T-cell (primary cell): ENCODE results near the gene KLHL35. TPM values are rescaled to one million over a fixed set of nuclear protein-coding genes. Genes with fewer than 3 reads are reported as not detected.

Experiments
- ATAC-seq, 4 experiments: fragments of 200-7000 bp in 3 of 4; fragments of 150-1000 bp in 1 of 4; cut with Tn5 transposase; replicated peaks in 1 of 4; 1 replicate in 3 of 4; 2 replicates in 1 of 4; pipeline ENCODE4 v1.10.0; 2021; ENCODE audit warnings: moderate library complexity in 3 of 4, mild to moderate bottlenecking in 2 of 4, moderate number of reproducible peaks in 1 of 4
- CTCF ChIA-PET, 2 donors: fragments of 300-600 bp; sonication (Branson Sonifier 250); formaldehyde crosslinking; loops; one replicate each; lab custom pipeline; 2022; ENCODE audit warnings: antibody characterized with exemption in 2 of 2; lab: Charles Lee
- POLR2A ChIA-PET, 2 donors: fragments of 300-600 bp; sonication (Branson Sonifier 250); formaldehyde crosslinking; loops; one replicate each; lab custom pipeline; 2022; ENCODE audit warnings: antibody characterized with exemption in 2 of 2; lab: Charles Lee
- DNase-seq, 35 experiments: peaks; one replicate each; pipeline versions ENCODE4 v3.0.0 to v3.0.0-alpha.2; 2013 to 2023
- H3K27ac ChIP-seq: one replicate; pipeline ENCODE4 v1.5.1; 2013; ENCODE audit warnings: low read length
- H3K27me3 ChIP-seq, 2 experiments: replicated peaks in 1 of 2; 1 replicate in 1 of 2; 2 replicates in 1 of 2; pipeline versions ENCODE4 v1.6.1 to v1.7.0; 2013; ENCODE audit warnings: low read length in 1 of 2, mixed read lengths in 1 of 2; ENCODE audit not compliant: control insufficient read depth in 2 of 2, insufficient read depth in 2 of 2; ENCODE audit errors: extremely low read depth in 1 of 2
- H3K36me3 ChIP-seq, 2 donors: 1 replicate in 1 of 2; 2 replicates in 1 of 2; pipeline versions ENCODE4 v1.6.1 to v1.7.0; 2013; ENCODE audit warnings: low read length in 1 of 2; ENCODE audit not compliant: control insufficient read depth in 2 of 2, insufficient read depth in 1 of 2; ENCODE audit errors: extremely low read depth in 1 of 2
- H3K4me1 ChIP-seq, 2 experiments: 1 replicate in 1 of 2; 2 replicates in 1 of 2; pipeline versions ENCODE4 v1.6.1 to v1.7.0; 2013; ENCODE audit warnings: low read length in 2 of 2, mixed read lengths in 1 of 2; ENCODE audit not compliant: insufficient read depth in 2 of 2, control insufficient read depth in 1 of 2; ENCODE audit errors: extremely low read depth in 1 of 2
- H3K4me3 ChIP-seq, 2 donors: 1 replicate in 1 of 2; 2 replicates in 1 of 2; pipeline versions ENCODE4 v1.5.1 to v1.7.0; 2013; ENCODE audit warnings: mild to moderate bottlenecking in 2 of 2, low read length in 1 of 2, moderate library complexity in 1 of 2; ENCODE audit not compliant: control insufficient read depth in 1 of 2; ENCODE audit errors: extremely low read depth in 1 of 2
- H3K9me3 ChIP-seq: 2 replicates; pipeline ENCODE4 v1.7.0; 2013
- H3K27ac Mint-ChIP-seq, 2 donors: one replicate each; pipeline ENCODE4 v1.8.0; 2020 to 2021; ENCODE audit warnings: mild to moderate bottlenecking in 2 of 2, mixed read lengths in 2 of 2
- H3K27me3 Mint-ChIP-seq, 2 donors: one replicate each; pipeline ENCODE4 v1.8.0; 2021 to 2022; ENCODE audit warnings: mixed read lengths in 2 of 2
- H3K36me3 Mint-ChIP-seq: one replicate; pipeline ENCODE4 v1.8.0; 2021; ENCODE audit warnings: mixed read lengths
- H3K4me1 Mint-ChIP-seq, 3 donors: one replicate each; pipeline ENCODE4 v1.8.0; 2020 to 2022; ENCODE audit warnings: mixed read lengths in 3 of 3, mild to moderate bottlenecking in 1 of 3
- H3K4me3 Mint-ChIP-seq, 3 donors: one replicate each; pipeline ENCODE4 v1.8.0; 2020 to 2022; ENCODE audit warnings: mild to moderate bottlenecking in 3 of 3, mixed read lengths in 3 of 3, moderate library complexity in 3 of 3
- H3K9me3 Mint-ChIP-seq, 3 donors: one replicate each; pipeline ENCODE4 v1.8.0; 2020 to 2022; ENCODE audit warnings: mixed read lengths in 3 of 3
- WGBS: methylation state at CpG from one replicate; pipeline ENCODE4 v1.1.5; 2013; ENCODE audit warnings: missing lambda C conversion rate; ENCODE audit not compliant: insufficient coverage; 5-methylcytosine and 5-hydroxymethylcytosine counted together
- total RNA-seq, 35 experiments: library from RNA in 6 of 35; stranded (reverse) in 6 of 35; fragments of 120-200 nt in 1 of 35; gene quantifications; one replicate each; pipeline versions ENCODE4 v1.2.1 to v1.2.4 and lab custom pipeline; 2013 to 2026

The KLHL35 gene
- total RNA-seq (1 to 10 TPM in 4 of 5 donors, under 1 TPM in 1; 0.33 to 2.9 (median 1.5) TPM), total RNA-seq (lab: John Stamatoyannopoulos, UW) (0.34 to 2.4 (median 0.79) reads per million in 29 experiments)
- total RNA-seq (2013), result 0.61 TPM

GRCh38 chr11:75432911-75433321 is at the start of gene KLHL35:
Gene KLHL35, minus strand, starts transcription at chr11:75433203. Its CDS starts 2,574 bp downstream, at chr11:75430629.
- no peaks in the 10 kb centered on the region for H3K9me3 ChIP-seq
- CTCF ChIA-PET, result interaction anchor here in 1 of 2 donors (0.7 kb wide), 1 partner anchor 144 kb away, joined by 3 read pairs; no protein-coding TSS in a partner anchor
- ATAC-seq (no peak), DNase-seq (no peak)
- Mint-ChIP-seq H3K27me3 (peaks cover 43 to 48% of the 10 kb centered on the region in 2 donors), H3K4me3 (peak within 1 kb of the TSS in 1 of 3 donors; percentile 26), H3K27ac (peak within 1 kb of the TSS in 1 of 2 donors; percentile 11), H3K36me3 (peaks cover 8% of the 10 kb centered on the region), H3K9me3 (no peaks in the 10 kb centered on the region), H3K4me1 (peaks cover 18 to 26% (median 24%) of the 10 kb centered on the region in 3 donors)
- H3K4me1 ChIP-seq, result peaks cover 0 to 30% of the 10 kb centered on the region in 2 experiments
- H3K27ac ChIP-seq, result no peak within 1 kb of the TSS
- H3K4me3 ChIP-seq, result no peak within 1 kb of the TSS
- 23% methylated on average over 12 of the region's 14 CpGs for WGBS
- H3K36me3 ChIP-seq, result peaks cover 0 to 3% of the 10 kb centered on the region in 2 donors
- H3K27me3 ChIP-seq, result peaks cover 5 to 80% of the 10 kb centered on the region in 2 experiments
- POLR2A ChIA-PET, result interaction anchor here in 1 of 2 donors (0.6 kb wide), 1 partner anchor 158 kb away, joined by 3 read pairs; no protein-coding TSS in a partner anchor

DNA sequence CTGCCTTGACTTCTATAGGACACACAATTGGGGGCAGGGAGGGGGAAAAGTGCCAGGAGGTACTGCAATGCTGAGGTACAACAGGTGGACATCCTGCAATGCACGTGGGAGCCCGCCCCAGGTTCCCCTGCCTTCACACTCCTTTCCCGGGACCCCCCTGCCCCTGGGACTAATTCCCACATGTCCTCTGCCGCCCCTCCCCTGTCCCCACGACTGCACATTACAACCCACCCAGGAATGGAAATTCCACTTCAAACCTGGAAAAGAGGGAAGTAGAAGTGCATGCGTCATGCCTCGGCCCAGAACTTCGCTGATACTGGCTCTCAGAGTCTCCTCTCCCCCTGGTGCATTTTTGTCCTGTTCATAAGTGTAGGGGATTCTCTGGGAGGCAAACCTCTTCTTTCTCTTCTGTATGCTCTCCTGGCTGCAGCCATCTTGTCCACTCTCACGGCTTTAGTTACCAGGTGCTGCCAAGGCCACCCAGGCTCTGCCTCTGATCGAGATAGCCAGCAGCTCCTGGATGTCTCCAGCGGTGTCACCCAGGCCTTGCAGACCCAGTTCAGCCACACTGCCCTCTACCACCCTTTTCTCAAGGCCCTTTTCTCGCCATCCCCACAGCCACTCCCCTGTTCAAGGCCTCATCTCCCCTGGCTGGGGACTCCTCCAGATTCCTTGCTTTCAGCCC is 49.1 kb upstream of the KLHL35 start:
- Histone ChIP-seq H3K4me3 (no peak overlapping the region), H3K27me3 (no peaks in the 10 kb centered on the region), H3K27ac (no peak overlapping the region), H3K36me3 (no peaks in the 10 kb centered on the region), H3K9me3 (no peaks in the 10 kb centered on the region), H3K4me1 (no peaks in the 10 kb centered on the region)
- Mint-ChIP-seq H3K36me3 (no peaks in the 10 kb centered on the region), H3K27me3 (no peaks in the 10 kb centered on the region), H3K4me3 (no peak overlapping the region), H3K4me1 (peaks cover 0 to 4% (median 2%) of the 10 kb centered on the region in 3 donors), H3K27ac (no peak overlapping the region), H3K9me3 (no peaks in the 10 kb centered on the region)
- ChIA-PET POLR2A (no interaction called here), CTCF (no interaction called here)
- 83% methylated on average over 6 of the region's 12 CpGs for WGBS
- DNase-seq, result no peak
- ATAC-seq, result no peak

GRCh38 chr11:75481223-75481921 is 48.4 kb upstream of the KLHL35 start:
- Histone ChIP-seq H3K9me3 (no peaks in the 10 kb centered on the region), H3K27me3 (no peaks in the 10 kb centered on the region), H3K4me3 (no peak overlapping the region), H3K27ac (no peak overlapping the region), H3K4me1 (peaks cover 0 to 4% of the 10 kb centered on the region in 2 experiments), H3K36me3 (no peaks in the 10 kb centered on the region)
- no peak for DNase-seq
- CTCF ChIA-PET, result interaction anchor here in 1 of 2 donors (0.6 kb wide), 1 partner anchor 152 kb away, joined by 3 read pairs; no protein-coding TSS in a partner anchor
- Mint-ChIP-seq H3K36me3 (no peaks in the 10 kb centered on the region), H3K27ac (no peak overlapping the region), H3K4me3 (no peak overlapping the region), H3K4me1 (peaks cover 0 to 4% (median 3%) of the 10 kb centered on the region in 3 donors), H3K27me3 (no peaks in the 10 kb centered on the region), H3K9me3 (no peaks in the 10 kb centered on the region)
- ATAC-seq, result no peak
- WGBS, result 92% methylated on average over 4 of the region's 9 CpGs
- POLR2A ChIA-PET, result no interaction called here

GRCh38 chr11:75480185-75481175 is 47.5 kb upstream of the KLHL35 start:
- Mint-ChIP-seq H3K4me1 (peaks cover 8 to 12% (median 12%) of the 10 kb centered on the region in 3 donors), H3K9me3 (no peaks in the 10 kb centered on the region), H3K36me3 (no peaks in the 10 kb centered on the region), H3K27me3 (no peaks in the 10 kb centered on the region), H3K4me3 (no peak overlapping the region), H3K27ac (no peak overlapping the region)
- Histone ChIP-seq H3K9me3 (no peaks in the 10 kb centered on the region), H3K27ac (no peak overlapping the region), H3K4me1 (peaks cover 3 to 13% of the 10 kb centered on the region in 2 experiments), H3K4me3 (no peak overlapping the region), H3K36me3 (no peaks in the 10 kb centered on the region), H3K27me3 (no peaks in the 10 kb centered on the region)
- ChIA-PET CTCF (interaction anchor here (0.6 to 0.7 kb wide), 3 partner anchors 45 to 151 kb away, joined by 3 read pairs; partner anchors contain the start of gene GDPD5 (in 1 of the 2)), POLR2A (interaction anchor here in 1 of 2 donors (0.8 kb wide), 1 partner anchor 24 kb away, joined by 5 read pairs; no protein-coding TSS in a partner anchor)
- no peak for DNase-seq
- 91% methylated on average over 4 of the region's 10 CpGs for WGBS
- no peak for ATAC-seq

GRCh38 chr11:75479597-75480145 is 46.7 kb upstream of the KLHL35 start:
- H3K27me3 ChIP-seq, result no peaks in the 10 kb centered on the region
- ATAC-seq (no peak), DNase-seq (no peak)
- H3K27ac ChIP-seq, result no peak overlapping the region
- no peaks in the 10 kb centered on the region for H3K36me3 Mint-ChIP-seq
- ChIA-PET POLR2A (interaction anchor here in 1 of 2 donors (0.8 kb wide), 1 partner anchor 23 kb away, joined by 5 read pairs; no protein-coding TSS in a partner anchor), CTCF (interaction anchor here in 1 of 2 donors (0.6 kb wide), 1 partner anchor 46 kb away, joined by 3 read pairs; the partner anchor contains the start of gene GDPD5)
- no peaks in the 10 kb centered on the region for H3K9me3 ChIP-seq
- no peaks in the 10 kb centered on the region for H3K9me3 Mint-ChIP-seq
- H3K36me3 ChIP-seq, result no peaks in the 10 kb centered on the region
- H3K4me3 ChIP-seq, result no peak overlapping the region
- no CpG with 5 or more reads among the region's 4 CpGs for WGBS
- peaks cover 3 to 18% of the 10 kb centered on the region in 2 experiments for H3K4me1 ChIP-seq
- no peak overlapping the region for H3K27ac Mint-ChIP-seq
- peaks cover 16 to 20% (median 20%) of the 10 kb centered on the region in 3 donors for H3K4me1 Mint-ChIP-seq
- no peaks in the 10 kb centered on the region for H3K27me3 Mint-ChIP-seq
- H3K4me3 Mint-ChIP-seq, result no peak overlapping the region
